Mucosa of stomach (tissue), 1 donor: Measurements from ENCODE around the gene PLA2G7.
"Not testable (repeated sequence)": the region's sequence is repeated elsewhere in the genome, so short reads cannot be mapped to it uniquely, and the experiment has no call there.

Experiments
- H3K27me3 ChIP-seq: one replicate; pipeline ENCODE4 v1.7.0; 2013; ENCODE audit warnings: mild to moderate bottlenecking, low read length; ENCODE audit not compliant: control insufficient read depth, insufficient read depth
- H3K36me3 ChIP-seq: one replicate; pipeline ENCODE4 v1.7.0; 2013; ENCODE audit warnings: low read length; ENCODE audit not compliant: control insufficient read depth, insufficient read depth
- H3K4me1 ChIP-seq: one replicate; pipeline ENCODE4 v1.7.0; 2013; ENCODE audit warnings: mild to moderate bottlenecking, low read length; ENCODE audit not compliant: control insufficient read depth, insufficient read depth
- H3K4me3 ChIP-seq: one replicate; pipeline ENCODE4 v1.7.0; 2013; ENCODE audit warnings: low read length
- H3K9ac ChIP-seq: one replicate; pipeline ENCODE4 v1.7.0; 2013; ENCODE audit warnings: mild to moderate bottlenecking, low read length, moderate library complexity
- H3K9me3 ChIP-seq: one replicate; pipeline ENCODE4 v1.7.0; 2013; ENCODE audit warnings: mild to moderate bottlenecking, low read length, moderate library complexity; ENCODE audit not compliant: control insufficient read depth
- donor health status: Pancreatic carcinoma.

PLA2G7 gene

GRCh38 chr6:46734867-46735719, at the start of gene PLA2G7:
Gene PLA2G7 (minus strand): TSS chr6:46735375. CDS start chr6:46722891, 12,484 bp downstream.
- H3K9me3 ChIP-seq = no peaks in the 10 kb centered on the region
- H3K27me3 ChIP-seq = peaks cover 29% of the 10 kb centered on the region
- H3K4me1 ChIP-seq = peaks cover 24% of the 10 kb centered on the region
- H3K9ac ChIP-seq = peak within 1 kb of the TSS; percentile 1
- H3K4me3 ChIP-seq = peak within 1 kb of the TSS; percentile 41
- H3K36me3 ChIP-seq = no peaks in the 10 kb centered on the region

GRCh38 chr6:46784535-46784934, 49.4 kb upstream of the PLA2G7 start:
- Histone ChIP-seq H3K27me3 (no peaks in the 10 kb centered on the region), H3K9ac (no peak overlapping the region), H3K9me3 (no peaks in the 10 kb centered on the region), H3K36me3 (no peaks in the 10 kb centered on the region), H3K4me3 (no peak overlapping the region), H3K4me1 (no peaks in the 10 kb centered on the region)

DNA sequence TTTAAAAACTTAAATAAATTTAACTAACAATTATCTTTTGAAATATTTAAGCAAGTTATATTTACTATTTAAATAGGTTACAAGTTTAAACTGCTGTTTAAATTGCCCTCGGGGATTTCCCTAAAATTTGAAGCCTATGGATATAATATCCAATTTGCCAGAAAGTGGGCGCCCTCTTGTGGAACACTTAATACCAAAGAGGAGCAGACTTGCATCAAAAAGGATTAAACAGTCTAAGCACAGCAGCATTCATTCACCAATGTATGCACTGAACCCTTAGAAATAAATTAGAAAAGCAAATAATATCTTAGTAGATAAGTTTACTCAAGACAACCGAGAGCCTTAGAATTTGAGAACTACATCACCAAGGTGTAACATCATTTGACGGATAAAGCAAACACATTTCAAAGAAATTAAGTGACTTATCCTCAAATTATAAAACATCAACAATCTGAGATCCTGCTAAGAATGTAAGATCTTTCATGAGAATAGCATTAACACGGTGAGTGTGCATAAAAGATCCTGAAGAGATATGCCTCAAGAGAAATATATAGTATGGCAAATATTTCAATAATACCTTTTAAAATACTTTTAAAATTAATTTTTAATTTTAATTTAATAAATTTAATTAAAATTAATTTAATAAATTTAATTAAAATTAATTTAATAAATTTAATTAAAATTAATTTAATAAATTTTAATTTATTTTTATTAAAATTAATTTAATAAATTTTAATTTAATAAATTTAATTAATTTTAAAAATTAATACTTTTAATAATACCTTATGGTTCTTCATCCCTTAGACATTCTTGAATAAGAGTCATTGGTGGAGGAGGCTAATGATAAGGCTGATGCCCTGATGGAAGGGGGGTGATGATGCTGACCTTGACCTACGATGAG, 46.6 kb upstream of the PLA2G7 start:
- Histone ChIP-seq H3K4me3 (no peak overlapping the region), H3K9me3 (no peaks in the 10 kb centered on the region), H3K36me3 (no peaks in the 10 kb centered on the region), H3K27me3 (no peaks in the 10 kb centered on the region), H3K9ac (no peak overlapping the region), H3K4me1 (no peaks in the 10 kb centered on the region)

- H3K4me3 ChIP-seq = no peak overlapping the region
- no peaks in the 10 kb centered on the region for H3K36me3 ChIP-seq
- no peaks in the 10 kb centered on the region for H3K9me3 ChIP-seq
- H3K9ac ChIP-seq = no peak overlapping the region
- H3K27me3 ChIP-seq = no peaks in the 10 kb centered on the region
- H3K4me1 ChIP-seq = no peaks in the 10 kb centered on the region
These were observed 42.5 kb upstream of the PLA2G7 start for GRCh38 chr6:46777476-46778346.

DNA sequence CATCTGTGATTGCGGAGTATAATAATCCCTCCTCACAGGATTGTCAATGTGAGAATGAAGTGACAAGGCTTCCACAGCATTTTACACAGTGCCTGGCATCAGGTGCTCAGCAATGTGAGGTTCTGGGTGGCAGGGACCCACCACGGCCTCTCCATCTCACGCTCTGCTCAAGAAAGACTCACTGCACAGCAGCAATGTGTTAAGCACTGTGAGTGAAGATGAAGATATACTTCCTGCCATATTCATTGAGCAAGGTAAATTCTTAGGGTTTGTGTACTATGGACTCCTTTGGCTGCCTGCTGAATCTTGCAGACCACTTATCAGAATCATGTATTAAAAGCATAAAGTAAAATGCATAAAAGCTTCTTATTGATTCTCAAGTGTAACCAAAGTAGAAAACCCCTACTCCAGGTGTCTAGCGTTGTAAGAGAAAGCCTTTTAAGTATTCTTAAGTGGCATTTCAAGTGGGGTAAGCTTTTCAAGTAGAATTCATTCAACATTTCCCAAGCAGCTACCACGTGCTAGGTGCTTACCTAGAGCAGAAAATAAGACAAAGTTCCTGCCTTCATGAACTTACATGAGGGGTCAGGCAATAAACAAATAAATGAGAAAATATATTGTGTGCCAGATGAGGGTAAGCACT, 41.0 kb upstream of the PLA2G7 start:
- no peak overlapping the region for H3K9ac ChIP-seq
- H3K36me3 ChIP-seq = no peaks in the 10 kb centered on the region
- H3K4me1 ChIP-seq = no peaks in the 10 kb centered on the region
- no peaks in the 10 kb centered on the region for H3K9me3 ChIP-seq
- no peak overlapping the region for H3K4me3 ChIP-seq
- H3K27me3 ChIP-seq = no peaks in the 10 kb centered on the region

DNA sequence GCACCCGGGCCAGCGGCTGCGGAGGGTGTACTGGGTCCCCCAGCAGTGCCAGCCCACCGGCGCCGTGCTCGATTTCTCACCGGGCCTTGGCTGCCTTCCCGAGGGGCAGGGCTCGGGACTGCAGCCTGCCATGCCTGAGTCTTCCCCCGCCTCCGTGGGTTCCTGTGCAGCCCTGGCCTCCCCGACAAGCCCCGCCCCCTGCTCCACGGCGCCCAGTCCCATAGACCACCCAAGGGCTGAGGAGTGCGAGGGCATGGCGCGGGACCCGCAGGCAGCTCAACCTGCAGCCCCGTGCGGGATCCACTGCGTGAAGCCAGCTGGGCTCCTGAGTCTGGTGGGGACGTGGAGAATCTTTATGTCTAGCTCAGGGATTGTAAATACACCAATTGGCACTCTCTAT, 39.6 kb upstream of the PLA2G7 start:
- H3K9me3 ChIP-seq, H3K27me3 ChIP-seq, H3K4me3 ChIP-seq, H3K9ac ChIP-seq, H3K4me1 ChIP-seq, H3K36me3 ChIP-seq: not testable (repeated sequence)

- H3K27me3 ChIP-seq = no peaks in the 10 kb centered on the region
- no peak overlapping the region for H3K4me3 ChIP-seq
- no peak overlapping the region for H3K9ac ChIP-seq
- no peaks in the 10 kb centered on the region for H3K36me3 ChIP-seq
- H3K9me3 ChIP-seq = no peaks in the 10 kb centered on the region
- no peaks in the 10 kb centered on the region for H3K4me1 ChIP-seq
These were observed 38.2 kb upstream of the PLA2G7 start for GRCh38 chr6:46773201-46773855.

DNA sequence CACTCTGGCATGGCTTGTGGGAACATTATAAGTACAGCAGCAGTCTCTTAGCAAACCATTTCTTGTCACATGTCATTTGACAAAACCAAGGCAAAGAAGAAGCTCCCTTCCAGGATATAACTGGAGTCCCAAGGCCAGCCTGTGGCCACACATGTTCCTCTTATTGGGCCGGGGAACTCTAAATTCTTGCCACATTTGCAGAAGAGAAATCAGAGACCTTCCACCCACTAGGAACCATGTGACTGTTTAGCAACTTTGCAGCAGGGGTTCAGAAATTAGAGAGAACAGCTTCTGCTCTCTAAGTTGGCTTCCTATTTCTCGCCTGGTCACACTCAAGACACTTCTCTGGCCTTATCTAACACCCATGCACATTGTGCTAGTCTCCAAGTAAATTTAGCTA, 37.6 kb upstream of the PLA2G7 start:
- H3K4me1 ChIP-seq = no peaks in the 10 kb centered on the region
- no peaks in the 10 kb centered on the region for H3K27me3 ChIP-seq
- H3K36me3 ChIP-seq = no peaks in the 10 kb centered on the region
- no peak overlapping the region for H3K9ac ChIP-seq
- no peaks in the 10 kb centered on the region for H3K9me3 ChIP-seq
- H3K4me3 ChIP-seq = no peak overlapping the region

GRCh38 chr6:46772016-46772415, 36.8 kb upstream of the PLA2G7 start:
- H3K36me3 ChIP-seq = no peaks in the 10 kb centered on the region
- no peak overlapping the region for H3K9ac ChIP-seq
- no peak overlapping the region for H3K4me3 ChIP-seq
- H3K27me3 ChIP-seq = no peaks in the 10 kb centered on the region
- H3K9me3 ChIP-seq = no peaks in the 10 kb centered on the region
- no peaks in the 10 kb centered on the region for H3K4me1 ChIP-seq

GRCh38 chr6:46764961-46765360, 29.8 kb upstream of the PLA2G7 start:
- Histone ChIP-seq H3K4me1 (no peaks in the 10 kb centered on the region), H3K4me3 (no peak overlapping the region), H3K9ac (no peak overlapping the region), H3K36me3 (no peaks in the 10 kb centered on the region), H3K9me3 (no peaks in the 10 kb centered on the region), H3K27me3 (no peaks in the 10 kb centered on the region)

GRCh38 chr6:46764280-46764679, 29.1 kb upstream of the PLA2G7 start:
- not testable (repeated sequence) for H3K4me3 ChIP-seq, H3K27me3 ChIP-seq, H3K9ac ChIP-seq, H3K9me3 ChIP-seq, H3K4me1 ChIP-seq, H3K36me3 ChIP-seq
